HepG2 (cell line): ENCODE results near the gene MIF4GD. TPM values are rescaled to one million over a fixed set of nuclear protein-coding genes. Genes with fewer than 3 reads are reported as not detected.
A peak's percentile ranks its signal among the peaks of the same experiment; 100 is the strongest.

Experiments used
- FOXA1 ChIP-seq, 2 experiments: fragments of 450-650 bp in 1 of 2; sonication (generic) in 1 of 2; formaldehyde crosslinking in 1 of 2; IDR thresholded peaks; 2 replicates each; pipeline versions ENCODE4 v1.4.0 to v1.6.1; 2016 to 2020; ENCODE audit warnings: missing genetic modification reagents in 1 of 2
- FOXA3 ChIP-seq: IDR thresholded peaks from 2 replicates; pipeline ENCODE4 v1.6.1; 2016; ENCODE audit warnings: missing genetic modification reagents, missing compliant biosample characterization
- HHEX ChIP-seq: IDR thresholded peaks from 2 replicates; pipeline ENCODE4 v1.6.1; 2016; ENCODE audit warnings: control low read depth
- MEIS2 ChIP-seq: sonication (generic); formaldehyde crosslinking; IDR thresholded peaks from 2 replicates; pipeline ENCODE4 v1.9.0; 2021; ENCODE audit warnings: mild to moderate bottlenecking, missing genetic modification reagents
- NRL ChIP-seq: sonication (generic); formaldehyde crosslinking; IDR thresholded peaks from 2 replicates; pipeline ENCODE4 v1.5.0; 2020; ENCODE audit warnings: missing genetic modification reagents, mild to moderate bottlenecking, moderate library complexity, borderline replicate concordance
- PPARG ChIP-seq: conservative IDR thresholded peaks from 2 replicates; pipeline ENCODE4 v1.6.1; 2016; ENCODE audit warnings: missing biosample characterization, missing genetic modification reagents
- RELA ChIP-seq: sonication (generic); formaldehyde crosslinking; IDR thresholded peaks from 2 replicates; pipeline ENCODE4 v1.4.0; 2020; ENCODE audit warnings: missing genetic modification reagents
- TBX3 ChIP-seq: fragments of 450-650 bp; IDR thresholded peaks from 2 replicates; pipeline ENCODE4 v1.6.1; 2017; ENCODE audit warnings: antibody characterized with exemption, mild to moderate bottlenecking, inconsistent platforms, borderline replicate concordance
- ZNF142 ChIP-seq: sonication (generic); formaldehyde crosslinking; IDR thresholded peaks from 2 replicates; pipeline ENCODE4 v1.4.0; 2020; ENCODE audit warnings: missing genetic modification reagents
- ZNF792 ChIP-seq: IDR thresholded peaks from 2 replicates; pipeline ENCODE4 v1.6.1; 2016
- polyA plus RNA-seq, 8 experiments: library from polyadenylated mRNA; depleted of rRNA in 3 of 8; stranded (reverse) in 7 of 8; unstranded in 1 of 8; fragments of >200 nt; fragmentation: Illumina TruSeq in 4 of 8; extraction: Trizol in 4 of 8; gene quantifications; 2 replicates each; pipeline versions ENCODE4 v1.2.1 to v1.2.3, GENCODE V29; 2011 to 2016; ENCODE audit warnings: low read depth in 4 of 8, missing spikeins in 1 of 8, mixed read lengths in 1 of 8; ENCODE audit not compliant: insufficient read depth in 1 of 8
- total RNA-seq, 5 experiments: library from RNA; depleted of rRNA; stranded (reverse); fragments of >200 nt; fragmentation: Illumina TruSeq; extraction: Trizol; gene quantifications; 2 replicates each; pipeline ENCODE4 v1.2.3, GENCODE V29; 2016; ENCODE audit warnings: low read depth in 1 of 5
- TF ChIP-seq, protein P1 (sequence below): sonication (generic); formaldehyde crosslinking; IDR thresholded peaks from 2 replicates; pipeline ENCODE4 v1.5.1; 2020; ENCODE audit warnings: mild to moderate bottlenecking, missing genetic modification reagents, borderline replicate concordance
- TF ChIP-seq, protein P2 (sequence below): sonication (generic); formaldehyde crosslinking; IDR thresholded peaks from 2 replicates; pipeline ENCODE4 v1.5.0; 2020; ENCODE audit warnings: missing genetic modification reagents
- TF ChIP-seq, protein P3 (sequence below): sonication (generic); formaldehyde crosslinking; IDR thresholded peaks from 2 replicates; pipeline ENCODE4 v1.5.0; 2020; ENCODE audit warnings: mild to moderate bottlenecking, missing genetic modification reagents

Gene MIF4GD
- total and polyA plus RNA-seq, 2 of the 13 experiments (the other 11 are each of a cell fraction or from before 2014, with no cell fraction given), result 14.0 to 28.0 TPM

GRCh38 chr17:75260641-75261335, 10.2 kb downstream of the MIF4GD start (continued):
- TF ChIP-seq, protein P1, sequence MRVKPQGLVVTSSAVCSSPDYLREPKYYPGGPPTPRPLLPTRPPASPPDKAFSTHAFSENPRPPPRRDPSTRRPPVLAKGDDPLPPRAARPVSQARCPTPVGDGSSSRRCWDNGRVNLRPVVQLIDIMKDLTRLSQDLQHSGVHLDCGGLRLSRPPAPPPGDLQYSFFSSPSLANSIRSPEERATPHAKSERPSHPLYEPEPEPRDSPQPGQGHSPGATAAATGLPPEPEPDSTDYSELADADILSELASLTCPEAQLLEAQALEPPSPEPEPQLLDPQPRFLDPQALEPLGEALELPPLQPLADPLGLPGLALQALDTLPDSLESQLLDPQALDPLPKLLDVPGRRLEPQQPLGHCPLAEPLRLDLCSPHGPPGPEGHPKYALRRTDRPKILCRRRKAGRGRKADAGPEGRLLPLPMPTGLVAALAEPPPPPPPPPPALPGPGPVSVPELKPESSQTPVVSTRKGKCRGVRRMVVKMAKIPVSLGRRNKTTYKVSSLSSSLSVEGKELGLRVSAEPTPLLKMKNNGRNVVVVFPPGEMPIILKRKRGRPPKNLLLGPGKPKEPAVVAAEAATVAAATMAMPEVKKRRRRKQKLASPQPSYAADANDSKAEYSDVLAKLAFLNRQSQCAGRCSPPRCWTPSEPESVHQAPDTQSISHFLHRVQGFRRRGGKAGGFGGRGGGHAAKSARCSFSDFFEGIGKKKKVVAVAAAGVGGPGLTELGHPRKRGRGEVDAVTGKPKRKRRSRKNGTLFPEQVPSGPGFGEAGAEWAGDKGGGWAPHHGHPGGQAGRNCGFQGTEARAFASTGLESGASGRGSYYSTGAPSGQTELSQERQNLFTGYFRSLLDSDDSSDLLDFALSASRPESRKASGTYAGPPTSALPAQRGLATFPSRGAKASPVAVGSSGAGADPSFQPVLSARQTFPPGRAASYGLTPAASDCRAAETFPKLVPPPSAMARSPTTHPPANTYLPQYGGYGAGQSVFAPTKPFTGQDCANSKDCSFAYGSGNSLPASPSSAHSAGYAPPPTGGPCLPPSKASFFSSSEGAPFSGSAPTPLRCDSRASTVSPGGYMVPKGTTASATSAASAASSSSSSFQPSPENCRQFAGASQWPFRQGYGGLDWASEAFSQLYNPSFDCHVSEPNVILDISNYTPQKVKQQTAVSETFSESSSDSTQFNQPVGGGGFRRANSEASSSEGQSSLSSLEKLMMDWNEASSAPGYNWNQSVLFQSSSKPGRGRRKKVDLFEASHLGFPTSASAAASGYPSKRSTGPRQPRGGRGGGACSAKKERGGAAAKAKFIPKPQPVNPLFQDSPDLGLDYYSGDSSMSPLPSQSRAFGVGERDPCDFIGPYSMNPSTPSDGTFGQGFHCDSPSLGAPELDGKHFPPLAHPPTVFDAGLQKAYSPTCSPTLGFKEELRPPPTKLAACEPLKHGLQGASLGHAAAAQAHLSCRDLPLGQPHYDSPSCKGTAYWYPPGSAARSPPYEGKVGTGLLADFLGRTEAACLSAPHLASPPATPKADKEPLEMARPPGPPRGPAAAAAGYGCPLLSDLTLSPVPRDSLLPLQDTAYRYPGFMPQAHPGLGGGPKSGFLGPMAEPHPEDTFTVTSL (CRISPR knock-in tag), result 0 out of 2 replicates have a peak, but pooled peaks have one; percentile 7
- TF ChIP-seq HHEX (CRISPR knock-in tag) (no peak), TBX3 (no peak), MEIS2 (0 out of 2 replicates have a peak, but pooled peaks have one; percentile 4), FOXA1 (IDR thresholded peaks at IDR 0.05) (no peak), FOXA1 (CRISPR knock-in tag; IDR thresholded peaks at IDR 0.05) (no peak), ZNF792 (CRISPR knock-in tag) (no peak), ZNF142 (no peak), NRL (CRISPR knock-in tag) (0 out of 2 replicates have a peak, but pooled peaks have one; percentile 86), RELA (CRISPR knock-in tag) (no peak), PPARG (CRISPR knock-in tag) (no peak), FOXA3 (CRISPR knock-in tag) (no peak)
- TF ChIP-seq, protein P2, sequence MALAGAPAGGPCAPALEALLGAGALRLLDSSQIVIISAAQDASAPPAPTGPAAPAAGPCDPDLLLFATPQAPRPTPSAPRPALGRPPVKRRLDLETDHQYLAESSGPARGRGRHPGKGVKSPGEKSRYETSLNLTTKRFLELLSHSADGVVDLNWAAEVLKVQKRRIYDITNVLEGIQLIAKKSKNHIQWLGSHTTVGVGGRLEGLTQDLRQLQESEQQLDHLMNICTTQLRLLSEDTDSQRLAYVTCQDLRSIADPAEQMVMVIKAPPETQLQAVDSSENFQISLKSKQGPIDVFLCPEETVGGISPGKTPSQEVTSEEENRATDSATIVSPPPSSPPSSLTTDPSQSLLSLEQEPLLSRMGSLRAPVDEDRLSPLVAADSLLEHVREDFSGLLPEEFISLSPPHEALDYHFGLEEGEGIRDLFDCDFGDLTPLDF (CRISPR knock-in tag), result no peak
- TF ChIP-seq, protein P3, sequence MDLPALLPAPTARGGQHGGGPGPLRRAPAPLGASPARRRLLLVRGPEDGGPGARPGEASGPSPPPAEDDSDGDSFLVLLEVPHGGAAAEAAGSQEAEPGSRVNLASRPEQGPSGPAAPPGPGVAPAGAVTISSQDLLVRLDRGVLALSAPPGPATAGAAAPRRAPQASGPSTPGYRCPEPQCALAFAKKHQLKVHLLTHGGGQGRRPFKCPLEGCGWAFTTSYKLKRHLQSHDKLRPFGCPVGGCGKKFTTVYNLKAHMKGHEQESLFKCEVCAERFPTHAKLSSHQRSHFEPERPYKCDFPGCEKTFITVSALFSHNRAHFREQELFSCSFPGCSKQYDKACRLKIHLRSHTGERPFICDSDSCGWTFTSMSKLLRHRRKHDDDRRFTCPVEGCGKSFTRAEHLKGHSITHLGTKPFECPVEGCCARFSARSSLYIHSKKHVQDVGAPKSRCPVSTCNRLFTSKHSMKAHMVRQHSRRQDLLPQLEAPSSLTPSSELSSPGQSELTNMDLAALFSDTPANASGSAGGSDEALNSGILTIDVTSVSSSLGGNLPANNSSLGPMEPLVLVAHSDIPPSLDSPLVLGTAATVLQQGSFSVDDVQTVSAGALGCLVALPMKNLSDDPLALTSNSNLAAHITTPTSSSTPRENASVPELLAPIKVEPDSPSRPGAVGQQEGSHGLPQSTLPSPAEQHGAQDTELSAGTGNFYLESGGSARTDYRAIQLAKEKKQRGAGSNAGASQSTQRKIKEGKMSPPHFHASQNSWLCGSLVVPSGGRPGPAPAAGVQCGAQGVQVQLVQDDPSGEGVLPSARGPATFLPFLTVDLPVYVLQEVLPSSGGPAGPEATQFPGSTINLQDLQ (CRISPR knock-in tag), result 0 out of 2 replicates have a peak, but pooled peaks have one; percentile 68
